SK-N-SH (cell line): ENCODE data around the gene PTGIR.

Experiments used
- EP300 ChIP-seq, 2 experiments: IDR thresholded peaks; 2 replicates each; pipeline versions ENCODE4 v1.4.0 to v1.6.1; 2012; ENCODE audit warnings: borderline replicate concordance in 1 of 2, low read depth in 1 of 2, low read length in 1 of 2
- EZH2phosphoT487 ChIP-seq: fragments of 200-600 bp; sonication (generic); IDR thresholded peaks from 2 replicates; pipeline ENCODE4 v1.6.1; 2017; ENCODE audit warnings: low read depth, mixed run types, mild to moderate bottlenecking, antibody characterized with exemption, moderate library complexity, borderline replicate concordance
- POLR2AphosphoS5 ChIP-seq: IDR thresholded peaks from 2 replicates; pipeline ENCODE4 v1.6.1; 2012; ENCODE audit warnings: low read depth, low read length
- RAD21 ChIP-seq: IDR thresholded peaks from 2 replicates; pipeline ENCODE4 v1.6.1; 2012; ENCODE audit warnings: mild to moderate bottlenecking, low read length
- RFX5 ChIP-seq: IDR thresholded peaks from 2 replicates; pipeline ENCODE4 v1.6.1; 2012; ENCODE audit warnings: mild to moderate bottlenecking, improper control_type of control experiment, low read length
- SIN3A ChIP-seq: IDR thresholded peaks from 2 replicates; pipeline ENCODE4 v1.6.1; 2012; ENCODE audit warnings: low read depth, mild to moderate bottlenecking, low read length, moderate library complexity, borderline replicate concordance
- TAF1 ChIP-seq: IDR thresholded peaks from 2 replicates; pipeline ENCODE4 v1.6.1; 2012; ENCODE audit warnings: low read depth, mild to moderate bottlenecking, low read length, moderate library complexity, borderline replicate concordance
- TEAD4 ChIP-seq: IDR thresholded peaks from 2 replicates; pipeline ENCODE4 v1.4.0; 2012; ENCODE audit warnings: mild to moderate bottlenecking, borderline replicate concordance; ENCODE audit not compliant: insufficient read depth
- YY1 ChIP-seq: IDR thresholded peaks from 2 replicates; pipeline ENCODE4 v1.4.0; 2012; ENCODE audit warnings: low read depth, mild to moderate bottlenecking
- TF ChIP-seq, protein P1 (sequence below): fragments of 200-600 bp; sonication (generic); IDR thresholded peaks from 2 replicates; pipeline ENCODE4 v1.6.1; 2017; ENCODE audit warnings: antibody characterized with exemption, mild to moderate bottlenecking, moderate library complexity
- TF ChIP-seq, protein P2 (sequence below): IDR thresholded peaks from 2 replicates; pipeline ENCODE4 v1.4.0; 2012; ENCODE audit warnings: low read depth, borderline replicate concordance
- TF ChIP-seq, protein P3 (sequence below): IDR thresholded peaks from 2 replicates; pipeline ENCODE4 v1.6.1; 2012; ENCODE audit warnings: mild to moderate bottlenecking, low read depth, low read length, moderate library complexity
- TF ChIP-seq, protein P4 (sequence below): fragments of 150-350 bp; IDR thresholded peaks from 2 replicates; pipeline ENCODE4 v1.6.1; 2017; ENCODE audit warnings: antibody characterized with exemption, low read length, low read depth, borderline replicate concordance

DNA sequence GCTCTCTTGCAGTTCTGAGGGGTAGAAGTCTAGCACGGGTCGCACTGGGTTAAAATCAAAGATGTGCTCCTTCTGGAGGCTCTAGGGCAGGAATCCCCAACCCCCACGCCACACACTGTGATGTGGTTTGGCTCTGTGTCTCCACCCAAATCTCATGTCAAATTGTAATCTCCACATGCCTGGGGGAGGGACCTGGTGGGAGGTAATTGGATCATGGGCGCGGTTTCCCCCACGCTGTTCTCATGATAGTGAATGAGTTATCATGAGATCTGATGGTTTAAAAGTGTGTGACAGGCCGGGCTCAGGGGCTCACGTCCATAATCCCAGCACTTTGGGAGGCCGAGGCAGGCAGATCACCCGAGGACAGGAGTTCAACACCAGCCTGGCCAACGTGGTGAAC is 50.4 kb downstream of the PTGIR start:
- TF ChIP-seq, protein P1, sequence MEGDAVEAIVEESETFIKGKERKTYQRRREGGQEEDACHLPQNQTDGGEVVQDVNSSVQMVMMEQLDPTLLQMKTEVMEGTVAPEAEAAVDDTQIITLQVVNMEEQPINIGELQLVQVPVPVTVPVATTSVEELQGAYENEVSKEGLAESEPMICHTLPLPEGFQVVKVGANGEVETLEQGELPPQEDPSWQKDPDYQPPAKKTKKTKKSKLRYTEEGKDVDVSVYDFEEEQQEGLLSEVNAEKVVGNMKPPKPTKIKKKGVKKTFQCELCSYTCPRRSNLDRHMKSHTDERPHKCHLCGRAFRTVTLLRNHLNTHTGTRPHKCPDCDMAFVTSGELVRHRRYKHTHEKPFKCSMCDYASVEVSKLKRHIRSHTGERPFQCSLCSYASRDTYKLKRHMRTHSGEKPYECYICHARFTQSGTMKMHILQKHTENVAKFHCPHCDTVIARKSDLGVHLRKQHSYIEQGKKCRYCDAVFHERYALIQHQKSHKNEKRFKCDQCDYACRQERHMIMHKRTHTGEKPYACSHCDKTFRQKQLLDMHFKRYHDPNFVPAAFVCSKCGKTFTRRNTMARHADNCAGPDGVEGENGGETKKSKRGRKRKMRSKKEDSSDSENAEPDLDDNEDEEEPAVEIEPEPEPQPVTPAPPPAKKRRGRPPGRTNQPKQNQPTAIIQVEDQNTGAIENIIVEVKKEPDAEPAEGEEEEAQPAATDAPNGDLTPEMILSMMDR: no peak
- TF ChIP-seq, protein P2, sequence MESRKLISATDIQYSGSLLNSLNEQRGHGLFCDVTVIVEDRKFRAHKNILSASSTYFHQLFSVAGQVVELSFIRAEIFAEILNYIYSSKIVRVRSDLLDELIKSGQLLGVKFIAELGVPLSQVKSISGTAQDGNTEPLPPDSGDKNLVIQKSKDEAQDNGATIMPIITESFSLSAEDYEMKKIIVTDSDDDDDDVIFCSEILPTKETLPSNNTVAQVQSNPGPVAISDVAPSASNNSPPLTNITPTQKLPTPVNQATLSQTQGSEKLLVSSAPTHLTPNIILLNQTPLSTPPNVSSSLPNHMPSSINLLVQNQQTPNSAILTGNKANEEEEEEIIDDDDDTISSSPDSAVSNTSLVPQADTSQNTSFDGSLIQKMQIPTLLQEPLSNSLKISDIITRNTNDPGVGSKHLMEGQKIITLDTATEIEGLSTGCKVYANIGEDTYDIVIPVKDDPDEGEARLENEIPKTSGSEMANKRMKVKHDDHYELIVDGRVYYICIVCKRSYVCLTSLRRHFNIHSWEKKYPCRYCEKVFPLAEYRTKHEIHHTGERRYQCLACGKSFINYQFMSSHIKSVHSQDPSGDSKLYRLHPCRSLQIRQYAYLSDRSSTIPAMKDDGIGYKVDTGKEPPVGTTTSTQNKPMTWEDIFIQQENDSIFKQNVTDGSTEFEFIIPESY: no peak
- TF ChIP-seq, protein P3, sequence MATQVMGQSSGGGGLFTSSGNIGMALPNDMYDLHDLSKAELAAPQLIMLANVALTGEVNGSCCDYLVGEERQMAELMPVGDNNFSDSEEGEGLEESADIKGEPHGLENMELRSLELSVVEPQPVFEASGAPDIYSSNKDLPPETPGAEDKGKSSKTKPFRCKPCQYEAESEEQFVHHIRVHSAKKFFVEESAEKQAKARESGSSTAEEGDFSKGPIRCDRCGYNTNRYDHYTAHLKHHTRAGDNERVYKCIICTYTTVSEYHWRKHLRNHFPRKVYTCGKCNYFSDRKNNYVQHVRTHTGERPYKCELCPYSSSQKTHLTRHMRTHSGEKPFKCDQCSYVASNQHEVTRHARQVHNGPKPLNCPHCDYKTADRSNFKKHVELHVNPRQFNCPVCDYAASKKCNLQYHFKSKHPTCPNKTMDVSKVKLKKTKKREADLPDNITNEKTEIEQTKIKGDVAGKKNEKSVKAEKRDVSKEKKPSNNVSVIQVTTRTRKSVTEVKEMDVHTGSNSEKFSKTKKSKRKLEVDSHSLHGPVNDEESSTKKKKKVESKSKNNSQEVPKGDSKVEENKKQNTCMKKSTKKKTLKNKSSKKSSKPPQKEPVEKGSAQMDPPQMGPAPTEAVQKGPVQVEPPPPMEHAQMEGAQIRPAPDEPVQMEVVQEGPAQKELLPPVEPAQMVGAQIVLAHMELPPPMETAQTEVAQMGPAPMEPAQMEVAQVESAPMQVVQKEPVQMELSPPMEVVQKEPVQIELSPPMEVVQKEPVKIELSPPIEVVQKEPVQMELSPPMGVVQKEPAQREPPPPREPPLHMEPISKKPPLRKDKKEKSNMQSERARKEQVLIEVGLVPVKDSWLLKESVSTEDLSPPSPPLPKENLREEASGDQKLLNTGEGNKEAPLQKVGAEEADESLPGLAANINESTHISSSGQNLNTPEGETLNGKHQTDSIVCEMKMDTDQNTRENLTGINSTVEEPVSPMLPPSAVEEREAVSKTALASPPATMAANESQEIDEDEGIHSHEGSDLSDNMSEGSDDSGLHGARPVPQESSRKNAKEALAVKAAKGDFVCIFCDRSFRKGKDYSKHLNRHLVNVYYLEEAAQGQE: no peak
- TF ChIP-seq RAD21: no peak
- no peak for TF ChIP-seq EP300 (IDR thresholded peaks at IDR 0.05; ENCODE audit: borderline replicate concordance in 1 of 2, low read depth in 1 of 2, low read length in 1 of 2)
- no peak for TF ChIP-seq YY1
- TF ChIP-seq POLR2AphosphoS5: no peak
- TF ChIP-seq TAF1: no peak
- TF ChIP-seq, protein P4, sequence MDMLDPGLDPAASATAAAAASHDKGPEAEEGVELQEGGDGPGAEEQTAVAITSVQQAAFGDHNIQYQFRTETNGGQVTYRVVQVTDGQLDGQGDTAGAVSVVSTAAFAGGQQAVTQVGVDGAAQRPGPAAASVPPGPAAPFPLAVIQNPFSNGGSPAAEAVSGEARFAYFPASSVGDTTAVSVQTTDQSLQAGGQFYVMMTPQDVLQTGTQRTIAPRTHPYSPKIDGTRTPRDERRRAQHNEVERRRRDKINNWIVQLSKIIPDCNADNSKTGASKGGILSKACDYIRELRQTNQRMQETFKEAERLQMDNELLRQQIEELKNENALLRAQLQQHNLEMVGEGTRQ: no peak
- TF ChIP-seq SIN3A: no peak
- TF ChIP-seq TEAD4: no peak
- TF ChIP-seq RFX5: no peak
- TF ChIP-seq EZH2phosphoT487: no peak
